A549 (cell line): ENCODE data around the gene CLDND2.

ENCODE experiments used
- CEBPB ChIP-seq, 2 experiments: fragments of >200 bp in 1 of 2; sonication (Bioruptor Twin) in 1 of 2; formaldehyde crosslinking in 1 of 2; IDR thresholded peaks; 2 replicates each; pipeline ENCODE4 v1.6.1; 2012 to 2016
- CHD2 ChIP-seq: fragments of 150-350 bp; IDR thresholded peaks from 2 replicates; pipeline ENCODE4 v1.6.1; 2014; ENCODE audit warnings: low read length; ENCODE audit not compliant: partially characterized antibody
- CTCF ChIP-seq: fragments of >200 bp; sonication (Bioruptor Twin); formaldehyde crosslinking; IDR thresholded peaks from 3 replicates; pipeline ENCODE4 v1.5.1; 2016
- MAFK ChIP-seq: fragments of 450-650 bp; IDR thresholded peaks from 2 replicates; pipeline ENCODE4 v1.6.1; 2014; ENCODE audit not compliant: partially characterized antibody
- REST ChIP-seq: fragments of 200-600 bp; sonication (generic); IDR thresholded peaks from 2 replicates; pipeline ENCODE4 v1.6.1; 2016; ENCODE audit warnings: antibody characterized with exemption, mild to moderate bottlenecking, moderate library complexity
- TFCP2L1 ChIP-seq: fragments of 250-450 bp; sonication (Bioruptor Pico); IDR thresholded peaks from 2 replicates; pipeline ENCODE4 v1.5.0; 2021; ENCODE audit warnings: mild to moderate bottlenecking
- TP53 ChIP-seq: fragments of 250-450 bp; sonication (Bioruptor Pico); IDR thresholded peaks from 2 replicates; pipeline ENCODE4 v1.5.0; 2021; ENCODE audit warnings: mild to moderate bottlenecking, moderate library complexity

- no peak for TF ChIP-seq CTCF
- no peak for TF ChIP-seq TP53
- no peak for TF ChIP-seq CHD2
- TF ChIP-seq MAFK, result no peak
- no peak for TF ChIP-seq TFCP2L1 (CRISPR knock-in tag)
- no peak for TF ChIP-seq CEBPB (IDR thresholded peaks at IDR 0.05)
- no peak for TF ChIP-seq REST
These were observed 51.4 kb downstream of the CLDND2 start for GRCh38 chr19:51317376-51317775.
